ENCODE measurements around the gene NMRAL1. TPM values are rescaled to one million over a fixed set of nuclear protein-coding genes. Genes with fewer than 3 reads are reported as not detected.
A peak's percentile ranks its signal among the peaks of the same experiment; 100 is the strongest.

The NMRAL1 gene
- total RNA-seq, 6 donors from 2014 or later: 34.4 to 80.7 (median 43.3) TPM

DNA sequence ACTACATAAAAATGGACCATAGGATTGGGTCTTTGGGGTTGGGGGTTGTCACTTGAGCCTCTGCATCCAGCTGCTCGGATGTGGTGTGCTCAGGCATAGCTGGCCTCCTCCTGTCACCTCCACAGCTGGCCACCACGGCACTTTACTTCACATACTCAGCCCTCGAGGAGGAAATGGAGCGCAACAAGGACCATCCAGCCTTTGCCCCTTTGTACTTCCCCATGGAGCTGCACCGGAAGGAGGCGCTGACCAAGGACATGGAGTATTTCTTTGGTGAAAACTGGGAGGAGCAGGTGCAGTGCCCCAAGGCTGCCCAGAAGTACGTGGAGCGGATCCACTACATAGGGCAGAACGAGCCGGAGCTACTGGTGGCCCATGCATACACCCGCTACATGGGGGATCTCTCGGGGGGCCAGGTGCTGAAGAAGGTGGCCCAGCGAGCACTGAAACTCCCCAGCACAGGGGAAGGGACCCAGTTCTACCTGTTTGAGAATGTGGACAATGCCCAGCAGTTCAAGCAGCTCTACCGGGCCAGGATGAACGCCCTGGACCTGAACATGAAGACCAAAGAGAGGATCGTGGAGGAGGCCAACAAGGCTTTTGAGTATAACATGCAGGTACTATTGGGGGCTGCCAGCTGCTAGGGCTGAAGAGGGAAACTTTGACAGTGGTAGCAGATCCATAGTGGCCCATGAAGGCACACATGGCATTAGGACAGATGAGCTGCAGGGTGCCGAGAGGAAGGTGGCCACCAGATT lies 33.3 kb upstream of the NMRAL1 start:
- no peak overlapping the region for H3K27ac ChIP-seq
- no peak overlapping the region for H3K4me3 ChIP-seq
- DNase-seq (no peak), ATAC-seq (ENCODE audit: low FRiP score in 2 of 2) (no peak)
- H3K27me3 ChIP-seq: no peaks in the 10 kb centered on the region
- TF ChIP-seq, protein P1, sequence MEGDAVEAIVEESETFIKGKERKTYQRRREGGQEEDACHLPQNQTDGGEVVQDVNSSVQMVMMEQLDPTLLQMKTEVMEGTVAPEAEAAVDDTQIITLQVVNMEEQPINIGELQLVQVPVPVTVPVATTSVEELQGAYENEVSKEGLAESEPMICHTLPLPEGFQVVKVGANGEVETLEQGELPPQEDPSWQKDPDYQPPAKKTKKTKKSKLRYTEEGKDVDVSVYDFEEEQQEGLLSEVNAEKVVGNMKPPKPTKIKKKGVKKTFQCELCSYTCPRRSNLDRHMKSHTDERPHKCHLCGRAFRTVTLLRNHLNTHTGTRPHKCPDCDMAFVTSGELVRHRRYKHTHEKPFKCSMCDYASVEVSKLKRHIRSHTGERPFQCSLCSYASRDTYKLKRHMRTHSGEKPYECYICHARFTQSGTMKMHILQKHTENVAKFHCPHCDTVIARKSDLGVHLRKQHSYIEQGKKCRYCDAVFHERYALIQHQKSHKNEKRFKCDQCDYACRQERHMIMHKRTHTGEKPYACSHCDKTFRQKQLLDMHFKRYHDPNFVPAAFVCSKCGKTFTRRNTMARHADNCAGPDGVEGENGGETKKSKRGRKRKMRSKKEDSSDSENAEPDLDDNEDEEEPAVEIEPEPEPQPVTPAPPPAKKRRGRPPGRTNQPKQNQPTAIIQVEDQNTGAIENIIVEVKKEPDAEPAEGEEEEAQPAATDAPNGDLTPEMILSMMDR (IDR thresholded peaks at IDR 0.05): no peak
- no peak for TF ChIP-seq POLR2A (IDR thresholded peaks at IDR 0.05)
- no peak for TF ChIP-seq POLR2AphosphoS5 (IDR thresholded peaks at IDR 0.05)
- TF ChIP-seq EP300 (IDR thresholded peaks at IDR 0.05): no peak
- peaks cover 15 to 72% (median 59%) of the 10 kb centered on the region in 4 donors for H3K36me3 ChIP-seq
- H3K4me1 ChIP-seq: peaks cover 13 to 30% (median 15%) of the 10 kb centered on the region in 4 donors
- no peaks in the 10 kb centered on the region for H3K9me3 ChIP-seq
- 88% methylated on average over 5 to 13 of the region's 17 CpGs for WGBS, 2 donors

DNA sequence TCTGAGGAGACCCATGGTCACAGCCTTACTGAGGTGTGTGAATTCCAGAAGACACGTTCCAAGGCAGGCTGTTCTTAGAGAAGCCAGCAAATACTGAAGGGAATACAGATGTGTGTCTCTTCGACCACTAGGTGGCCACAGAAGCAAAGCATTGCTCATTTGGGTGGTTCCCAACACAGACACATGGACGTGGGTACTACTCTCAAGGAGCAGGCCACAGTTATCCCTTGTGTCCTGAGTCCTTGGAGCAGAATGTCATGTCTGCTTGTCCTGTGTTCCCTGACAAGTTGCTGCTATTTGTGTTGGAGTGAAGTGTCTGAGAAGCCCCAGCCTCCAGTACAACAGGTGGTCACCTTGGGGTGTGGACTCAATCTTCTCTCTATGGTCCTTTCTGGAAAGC lies 32.0 kb upstream of the NMRAL1 start:
- 0% methylated on average over 1 to 3 of the region's 3 CpGs for WGBS, 2 donors
- peaks cover 15 to 59% (median 47%) of the 10 kb centered on the region in 4 donors for H3K36me3 ChIP-seq
- H3K4me1 ChIP-seq: peaks cover 13 to 31% (median 21%) of the 10 kb centered on the region in 4 donors
- ATAC-seq (ENCODE audit: low FRiP score in 2 of 2) (peak; percentile 81 to 88), DNase-seq (peak in 1 of 2 donors; percentile 65)
- peak overlapping the region in 2 of 4 donors; percentile 54 to 79 for H3K27ac ChIP-seq
- H3K27me3 ChIP-seq: no peaks in the 10 kb centered on the region
- TF ChIP-seq POLR2A (IDR thresholded peaks at IDR 0.05) (no peak), POLR2AphosphoS5 (IDR thresholded peaks at IDR 0.05) (no peak), EP300 (IDR thresholded peaks at IDR 0.05) (no peak)
- TF ChIP-seq, protein P1 (IDR thresholded peaks at IDR 0.05): peak; percentile 56 to 87 (median 79)
- no peaks in the 10 kb centered on the region for H3K9me3 ChIP-seq
- H3K4me3 ChIP-seq: no peak overlapping the region

DNA sequence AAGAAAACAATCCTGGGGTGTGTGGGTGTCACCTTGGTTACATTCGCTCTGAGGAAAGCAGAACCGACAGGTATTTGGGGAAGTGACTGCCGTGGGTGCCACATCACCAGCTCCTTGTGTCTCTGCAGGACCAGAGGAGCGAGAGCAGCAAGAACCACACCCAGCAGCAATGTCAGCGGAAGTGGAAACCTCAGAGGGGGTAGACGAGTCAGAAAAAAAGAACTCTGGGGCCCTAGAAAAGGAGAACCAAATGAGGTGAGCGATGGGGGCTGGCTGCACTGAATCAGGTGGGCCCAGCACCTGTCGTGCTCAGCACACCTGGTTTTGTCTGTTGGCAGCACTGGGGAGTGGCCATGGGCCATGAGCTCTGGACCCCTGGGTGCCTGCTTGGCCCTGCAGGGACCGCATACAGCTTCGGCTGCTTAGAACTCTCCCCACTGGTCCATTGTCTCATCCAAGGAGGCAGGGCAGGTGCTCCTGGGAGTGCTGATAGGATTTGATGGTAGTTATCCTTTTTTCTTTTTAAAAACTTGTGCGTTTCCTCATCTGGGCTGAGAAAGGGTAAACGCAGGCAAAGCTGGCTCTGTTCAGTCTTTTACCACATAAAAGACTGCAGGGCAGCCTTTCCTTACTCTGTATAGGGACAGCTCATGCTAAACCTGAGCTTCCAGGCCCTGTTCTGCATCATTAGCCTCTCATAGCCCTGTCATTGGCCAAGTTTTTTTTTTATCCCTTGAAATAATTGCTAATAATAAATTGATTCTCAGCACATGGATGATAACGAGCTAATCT lies 31.1 kb upstream of the NMRAL1 start:
- no peaks in the 10 kb centered on the region for H3K9me3 ChIP-seq
- peaks cover 22 to 34% (median 29%) of the 10 kb centered on the region in 4 donors for H3K4me1 ChIP-seq
- DNase-seq (peak; percentile 38 to 74), ATAC-seq (ENCODE audit: low FRiP score in 2 of 2) (peak; percentile 47 to 59)
- WGBS, 2 donors: 58 to 73% methylated on average over 13 of the region's 13 CpGs
- no peak overlapping the region for H3K4me3 ChIP-seq
- peak overlapping the region; percentile 16 to 79 (median 52) for H3K27ac ChIP-seq
- peaks cover 15 to 50% (median 39%) of the 10 kb centered on the region in 4 donors for H3K36me3 ChIP-seq
- H3K27me3 ChIP-seq: no peaks in the 10 kb centered on the region
- TF ChIP-seq POLR2A (IDR thresholded peaks at IDR 0.05): no peak
- TF ChIP-seq EP300 (IDR thresholded peaks at IDR 0.05): no peak
- TF ChIP-seq, protein P1 (IDR thresholded peaks at IDR 0.05): no peak
- peak in 1 of 2 donors; percentile 20 for TF ChIP-seq POLR2AphosphoS5 (IDR thresholded peaks at IDR 0.05)

DNA sequence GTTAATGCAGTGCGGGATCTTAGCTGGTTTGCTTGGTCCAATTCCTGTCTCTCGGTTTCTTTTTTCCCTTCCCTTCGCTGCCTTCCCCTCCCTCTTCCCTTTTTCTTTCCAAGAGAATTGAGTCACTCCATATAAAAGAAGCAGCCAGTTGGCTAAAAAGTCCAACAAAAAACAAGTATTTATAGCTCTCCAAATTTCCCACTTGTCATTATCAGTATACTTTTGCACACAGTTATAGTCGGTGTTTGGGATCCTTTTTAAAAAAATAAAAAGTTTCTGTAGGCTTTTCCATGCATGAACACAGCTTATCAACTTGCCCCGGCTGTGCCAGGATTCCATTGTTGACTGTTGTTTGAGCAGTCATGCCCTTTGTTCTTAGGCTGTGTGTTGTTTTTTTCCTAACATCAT lies 26.6 kb upstream of the NMRAL1 start:
- WGBS, 2 donors: 40 to 45% methylated on average over 5 of the region's 5 CpGs
- Histone ChIP-seq H3K27me3 (no peaks in the 10 kb centered on the region), H3K9me3 (no peaks in the 10 kb centered on the region), H3K36me3 (peaks cover 0 to 23% (median 2%) of the 10 kb centered on the region in 4 donors), H3K4me1 (peaks cover 24 to 36% (median 28%) of the 10 kb centered on the region in 4 donors), H3K27ac (peak overlapping the region; percentile 46 to 66 (median 60)), H3K4me3 (no peak overlapping the region)
- TF ChIP-seq, protein P1 (IDR thresholded peaks at IDR 0.05): no peak
- TF ChIP-seq POLR2A (IDR thresholded peaks at IDR 0.05) (no peak), POLR2AphosphoS5 (IDR thresholded peaks at IDR 0.05) (no peak), EP300 (IDR thresholded peaks at IDR 0.05) (no peak)
- ATAC-seq (ENCODE audit: low FRiP score in 2 of 2) (peak in 1 of 2 donors; percentile 49), DNase-seq (no peak)

Measured in upper lobe of left lung (tissue), 6 donors.